ENCODE data around the gene NHEJ1.

NHEJ1 gene

GRCh38 chr2:219179601-219180465 is 19.2 kb upstream of the NHEJ1 start:
- H3K4me1 ChIP-seq (ENCODE audit: insufficient read depth, low read length) = peaks cover 28% of the 10 kb centered on the region
- peaks cover 57% of the 10 kb centered on the region for H3K36me3 ChIP-seq (ENCODE audit: insufficient read depth, low read length)
- H3K9me3 ChIP-seq (ENCODE audit: low read length) = no peaks in the 10 kb centered on the region
- H3K27ac ChIP-seq (ENCODE audit: low read depth, low read length) = no peak overlapping the region
- peak overlapping the region; percentile 52 for H3K9ac ChIP-seq (ENCODE audit: low read length)
- peak overlapping the region in 1 of 2 donors; percentile 70 for H3K4me3 ChIP-seq (ENCODE audit: low read depth in 1 of 2, low read length in 2 of 2)
- H3K27me3 ChIP-seq (ENCODE audit: control insufficient read depth in 1 of 2, insufficient read depth in 2 of 2, low read length in 2 of 2) = no peaks in the 10 kb centered on the region

GRCh38 chr2:219178377-219179175 is 18.0 kb upstream of the NHEJ1 start:
- H3K27ac ChIP-seq (ENCODE audit: low read depth, low read length) = peak overlapping the region; percentile 73
- H3K27me3 ChIP-seq (ENCODE audit: control insufficient read depth in 1 of 2, insufficient read depth in 2 of 2, low read length in 2 of 2) = no peaks in the 10 kb centered on the region
- no peaks in the 10 kb centered on the region for H3K9me3 ChIP-seq (ENCODE audit: low read length)
- H3K9ac ChIP-seq (ENCODE audit: low read length) = peak overlapping the region; percentile 52
- H3K4me1 ChIP-seq (ENCODE audit: insufficient read depth, low read length) = peaks cover 34% of the 10 kb centered on the region
- peaks cover 59% of the 10 kb centered on the region for H3K36me3 ChIP-seq (ENCODE audit: insufficient read depth, low read length)
- H3K4me3 ChIP-seq (ENCODE audit: low read depth in 1 of 2, low read length in 2 of 2) = peak overlapping the region; percentile 69 to 70

GRCh38 chr2:219177552-219178376 is 17.1 kb upstream of the NHEJ1 start, which contains the start of gene RETREG2:
Gene RETREG2 (plus strand): TSS chr2:219178275. CDS start chr2:219178353, 78 bp downstream.
- Histone ChIP-seq H3K9ac (ENCODE audit: low read length) (peak within 1 kb of the TSS; percentile 90), H3K4me1 (ENCODE audit: insufficient read depth, low read length) (peaks cover 34% of the 10 kb centered on the region), H3K36me3 (ENCODE audit: insufficient read depth, low read length) (peaks cover 57% of the 10 kb centered on the region), H3K27ac (ENCODE audit: low read depth, low read length) (peak within 1 kb of the TSS; percentile 89), H3K4me3 (ENCODE audit: low read depth in 1 of 2, low read length in 2 of 2) (peak within 1 kb of the TSS; percentile 69 to 87), H3K9me3 (ENCODE audit: low read length) (no peaks in the 10 kb centered on the region), H3K27me3 (ENCODE audit: control insufficient read depth in 1 of 2, insufficient read depth in 2 of 2, low read length in 2 of 2) (no peaks in the 10 kb centered on the region)

GRCh38 chr2:219176818-219177551 is 16.4 kb upstream of the NHEJ1 start, which contains the start of gene CNPPD1:
Gene CNPPD1 (minus strand): TSS chr2:219176925. CDS start chr2:219176828, 97 bp downstream.
- H3K27ac ChIP-seq (ENCODE audit: low read depth, low read length) = peak within 1 kb of the TSS; percentile 89
- H3K9ac ChIP-seq (ENCODE audit: low read length) = peak within 1 kb of the TSS; percentile 90
- no peaks in the 10 kb centered on the region for H3K9me3 ChIP-seq (ENCODE audit: low read length)
- peak within 1 kb of the TSS; percentile 69 to 87 for H3K4me3 ChIP-seq (ENCODE audit: low read depth in 1 of 2, low read length in 2 of 2)
- H3K36me3 ChIP-seq (ENCODE audit: insufficient read depth, low read length) = peaks cover 57% of the 10 kb centered on the region
- peaks cover 34% of the 10 kb centered on the region for H3K4me1 ChIP-seq (ENCODE audit: insufficient read depth, low read length)
- no peaks in the 10 kb centered on the region for H3K27me3 ChIP-seq (ENCODE audit: control insufficient read depth in 1 of 2, insufficient read depth in 2 of 2, low read length in 2 of 2)

- Histone ChIP-seq H3K27me3 (ENCODE audit: control insufficient read depth in 1 of 2, insufficient read depth in 2 of 2, low read length in 2 of 2) (no peaks in the 10 kb centered on the region), H3K4me3 (ENCODE audit: low read depth in 1 of 2, low read length in 2 of 2) (peak overlapping the region; percentile 69 to 87), H3K9me3 (ENCODE audit: low read length) (no peaks in the 10 kb centered on the region), H3K9ac (ENCODE audit: low read length) (peak overlapping the region; percentile 52), H3K4me1 (ENCODE audit: insufficient read depth, low read length) (peaks cover 37% of the 10 kb centered on the region), H3K27ac (ENCODE audit: low read depth, low read length) (peak overlapping the region; percentile 89), H3K36me3 (ENCODE audit: insufficient read depth, low read length) (peaks cover 50% of the 10 kb centered on the region)
Observed at GRCh38 chr2:219175928-219176817, 15.6 kb upstream of the NHEJ1 start.

- no peaks in the 10 kb centered on the region for H3K27me3 ChIP-seq (ENCODE audit: control insufficient read depth in 1 of 2, insufficient read depth in 2 of 2, low read length in 2 of 2)
- peaks cover 44% of the 10 kb centered on the region for H3K36me3 ChIP-seq (ENCODE audit: insufficient read depth, low read length)
- peak overlapping the region in 1 of 2 donors; percentile 87 for H3K4me3 ChIP-seq (ENCODE audit: low read depth in 1 of 2, low read length in 2 of 2)
- peaks cover 40% of the 10 kb centered on the region for H3K4me1 ChIP-seq (ENCODE audit: insufficient read depth, low read length)
- H3K27ac ChIP-seq (ENCODE audit: low read depth, low read length) = no peak overlapping the region
- peak overlapping the region; percentile 52 for H3K9ac ChIP-seq (ENCODE audit: low read length)
- H3K9me3 ChIP-seq (ENCODE audit: low read length) = no peaks in the 10 kb centered on the region
Observed at GRCh38 chr2:219175486-219175885, 14.9 kb upstream of the NHEJ1 start.

- Histone ChIP-seq H3K9me3 (ENCODE audit: low read length) (no peaks in the 10 kb centered on the region), H3K4me1 (ENCODE audit: insufficient read depth, low read length) (peaks cover 34% of the 10 kb centered on the region)
Observed at GRCh38 chr2:219174801-219175200, 14.2 kb upstream of the NHEJ1 start.

GRCh38 chr2:219174146-219174545 is 13.5 kb upstream of the NHEJ1 start:
- H3K4me3 ChIP-seq (ENCODE audit: low read depth in 1 of 2, low read length in 2 of 2) = no peak overlapping the region
- H3K27ac ChIP-seq (ENCODE audit: low read depth, low read length) = no peak overlapping the region
- H3K9ac ChIP-seq (ENCODE audit: low read length) = no peak overlapping the region
- no peaks in the 10 kb centered on the region for H3K27me3 ChIP-seq (ENCODE audit: control insufficient read depth in 1 of 2, insufficient read depth in 2 of 2, low read length in 2 of 2)
- H3K36me3 ChIP-seq (ENCODE audit: insufficient read depth, low read length) = peaks cover 33% of the 10 kb centered on the region
- no peaks in the 10 kb centered on the region for H3K9me3 ChIP-seq (ENCODE audit: low read length)
- peaks cover 27% of the 10 kb centered on the region for H3K4me1 ChIP-seq (ENCODE audit: insufficient read depth, low read length)

More at GRCh38 chr2:219174801-219175200, 14.2 kb upstream of the NHEJ1 start:
- Histone ChIP-seq H3K36me3 (ENCODE audit: insufficient read depth, low read length) (peaks cover 37% of the 10 kb centered on the region), H3K27ac (ENCODE audit: low read depth, low read length) (no peak overlapping the region), H3K4me3 (ENCODE audit: low read depth in 1 of 2, low read length in 2 of 2) (no peak overlapping the region), H3K9ac (ENCODE audit: low read length) (no peak overlapping the region), H3K27me3 (ENCODE audit: control insufficient read depth in 1 of 2, insufficient read depth in 2 of 2, low read length in 2 of 2) (no peaks in the 10 kb centered on the region)

GRCh38 chr2:219173176-219173575 is 12.6 kb upstream of the NHEJ1 start:
- Histone ChIP-seq H3K9ac (ENCODE audit: low read length) (no peak overlapping the region), H3K36me3 (ENCODE audit: insufficient read depth, low read length) (peaks cover 33% of the 10 kb centered on the region), H3K4me3 (ENCODE audit: low read depth in 1 of 2, low read length in 2 of 2) (no peak overlapping the region), H3K9me3 (ENCODE audit: low read length) (no peaks in the 10 kb centered on the region), H3K27ac (ENCODE audit: low read depth, low read length) (no peak overlapping the region), H3K27me3 (ENCODE audit: control insufficient read depth in 1 of 2, insufficient read depth in 2 of 2, low read length in 2 of 2) (no peaks in the 10 kb centered on the region), H3K4me1 (ENCODE audit: insufficient read depth, low read length) (peaks cover 22% of the 10 kb centered on the region)
